PC-3 (cell line): Measurements from ENCODE around the gene MLKL.

Experiments used
- CTCF ChIP-seq: fragments of 300-600 bp; sonication (generic); conservative IDR thresholded peaks from 2 replicates; pipeline ENCODE4 v1.5.1; 2017; ENCODE audit warnings: antibody characterized with exemption, low read depth, mild to moderate bottlenecking, low read length
- EZH2 ChIP-seq: fragments of 300-600 bp; sonication (generic); IDR thresholded peaks from one replicate; pipeline ENCODE4 v1.6.1; 2017; ENCODE audit warnings: antibody characterized with exemption, mild to moderate bottlenecking, low read length; ENCODE audit not compliant: unreplicated experiment
- EZH2phosphoT487 ChIP-seq: fragments of 300-600 bp; sonication (generic); IDR thresholded peaks from 2 replicates; pipeline ENCODE4 v1.6.1; 2018; ENCODE audit warnings: mild to moderate bottlenecking, antibody characterized with exemption, low read length, borderline replicate concordance

GRCh38 chr16:74720579-74720978, 19.9 kb upstream of the MLKL start:
- TF ChIP-seq CTCF (no peak), EZH2phosphoT487 (no peak), EZH2 (no peak)
